ENCODE measurements around the gene MSL1.

Gene MSL1

GRCh38 chr17:40108970-40109824 lies 12.6 kb upstream of the MSL1 start:
- TF ChIP-seq, protein P1, sequence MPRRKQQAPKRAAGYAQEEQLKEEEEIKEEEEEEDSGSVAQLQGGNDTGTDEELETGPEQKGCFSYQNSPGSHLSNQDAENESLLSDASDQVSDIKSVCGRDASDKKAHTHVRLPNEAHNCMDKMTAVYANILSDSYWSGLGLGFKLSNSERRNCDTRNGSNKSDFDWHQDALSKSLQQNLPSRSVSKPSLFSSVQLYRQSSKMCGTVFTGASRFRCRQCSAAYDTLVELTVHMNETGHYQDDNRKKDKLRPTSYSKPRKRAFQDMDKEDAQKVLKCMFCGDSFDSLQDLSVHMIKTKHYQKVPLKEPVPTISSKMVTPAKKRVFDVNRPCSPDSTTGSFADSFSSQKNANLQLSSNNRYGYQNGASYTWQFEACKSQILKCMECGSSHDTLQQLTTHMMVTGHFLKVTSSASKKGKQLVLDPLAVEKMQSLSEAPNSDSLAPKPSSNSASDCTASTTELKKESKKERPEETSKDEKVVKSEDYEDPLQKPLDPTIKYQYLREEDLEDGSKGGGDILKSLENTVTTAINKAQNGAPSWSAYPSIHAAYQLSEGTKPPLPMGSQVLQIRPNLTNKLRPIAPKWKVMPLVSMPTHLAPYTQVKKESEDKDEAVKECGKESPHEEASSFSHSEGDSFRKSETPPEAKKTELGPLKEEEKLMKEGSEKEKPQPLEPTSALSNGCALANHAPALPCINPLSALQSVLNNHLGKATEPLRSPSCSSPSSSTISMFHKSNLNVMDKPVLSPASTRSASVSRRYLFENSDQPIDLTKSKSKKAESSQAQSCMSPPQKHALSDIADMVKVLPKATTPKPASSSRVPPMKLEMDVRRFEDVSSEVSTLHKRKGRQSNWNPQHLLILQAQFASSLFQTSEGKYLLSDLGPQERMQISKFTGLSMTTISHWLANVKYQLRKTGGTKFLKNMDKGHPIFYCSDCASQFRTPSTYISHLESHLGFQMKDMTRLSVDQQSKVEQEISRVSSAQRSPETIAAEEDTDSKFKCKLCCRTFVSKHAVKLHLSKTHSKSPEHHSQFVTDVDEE (CRISPR knock-in tag; IDR thresholded peaks at IDR 0.05) = no peak
- no peak for TF ChIP-seq OSR1 (CRISPR knock-in tag; IDR thresholded peaks at IDR 0.05)
- TF ChIP-seq ZNF70 (CRISPR knock-in tag; IDR thresholded peaks at IDR 0.05) = no peak
- TF ChIP-seq CSDC2 (CRISPR knock-in tag; IDR thresholded peaks at IDR 0.05) = no peak
- no peak for TF ChIP-seq GLIS3 (CRISPR knock-in tag; IDR thresholded peaks at IDR 0.05)
- TF ChIP-seq ZFP3 (CRISPR knock-in tag; IDR thresholded peaks at IDR 0.05) = no peak
- TF ChIP-seq ZNF8 (CRISPR knock-in tag; IDR thresholded peaks at IDR 0.05) = no peak
- no peak for TF ChIP-seq ESRRG (CRISPR knock-in tag; IDR thresholded peaks at IDR 0.05)
- no peak for TF ChIP-seq RARB (CRISPR knock-in tag; IDR thresholded peaks at IDR 0.05)
- TF ChIP-seq TCF4 (CRISPR knock-in tag; IDR thresholded peaks at IDR 0.05; ENCODE audit: borderline replicate concordance) = no peak
- no peak for TF ChIP-seq ZC3H10 (CRISPR knock-in tag; IDR thresholded peaks at IDR 0.05)
- TF ChIP-seq PPARA (CRISPR knock-in tag; IDR thresholded peaks at IDR 0.05; ENCODE audit: borderline replicate concordance) = no peak
- TF ChIP-seq, protein P2, sequence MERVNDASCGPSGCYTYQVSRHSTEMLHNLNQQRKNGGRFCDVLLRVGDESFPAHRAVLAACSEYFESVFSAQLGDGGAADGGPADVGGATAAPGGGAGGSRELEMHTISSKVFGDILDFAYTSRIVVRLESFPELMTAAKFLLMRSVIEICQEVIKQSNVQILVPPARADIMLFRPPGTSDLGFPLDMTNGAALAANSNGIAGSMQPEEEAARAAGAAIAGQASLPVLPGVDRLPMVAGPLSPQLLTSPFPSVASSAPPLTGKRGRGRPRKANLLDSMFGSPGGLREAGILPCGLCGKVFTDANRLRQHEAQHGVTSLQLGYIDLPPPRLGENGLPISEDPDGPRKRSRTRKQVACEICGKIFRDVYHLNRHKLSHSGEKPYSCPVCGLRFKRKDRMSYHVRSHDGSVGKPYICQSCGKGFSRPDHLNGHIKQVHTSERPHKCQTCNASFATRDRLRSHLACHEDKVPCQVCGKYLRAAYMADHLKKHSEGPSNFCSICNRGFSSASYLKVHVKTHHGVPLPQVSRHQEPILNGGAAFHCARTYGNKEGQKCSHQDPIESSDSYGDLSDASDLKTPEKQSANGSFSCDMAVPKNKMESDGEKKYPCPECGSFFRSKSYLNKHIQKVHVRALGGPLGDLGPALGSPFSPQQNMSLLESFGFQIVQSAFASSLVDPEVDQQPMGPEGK (CRISPR knock-in tag; IDR thresholded peaks at IDR 0.05; ENCODE audit: borderline replicate concordance) = no peak

DNA sequence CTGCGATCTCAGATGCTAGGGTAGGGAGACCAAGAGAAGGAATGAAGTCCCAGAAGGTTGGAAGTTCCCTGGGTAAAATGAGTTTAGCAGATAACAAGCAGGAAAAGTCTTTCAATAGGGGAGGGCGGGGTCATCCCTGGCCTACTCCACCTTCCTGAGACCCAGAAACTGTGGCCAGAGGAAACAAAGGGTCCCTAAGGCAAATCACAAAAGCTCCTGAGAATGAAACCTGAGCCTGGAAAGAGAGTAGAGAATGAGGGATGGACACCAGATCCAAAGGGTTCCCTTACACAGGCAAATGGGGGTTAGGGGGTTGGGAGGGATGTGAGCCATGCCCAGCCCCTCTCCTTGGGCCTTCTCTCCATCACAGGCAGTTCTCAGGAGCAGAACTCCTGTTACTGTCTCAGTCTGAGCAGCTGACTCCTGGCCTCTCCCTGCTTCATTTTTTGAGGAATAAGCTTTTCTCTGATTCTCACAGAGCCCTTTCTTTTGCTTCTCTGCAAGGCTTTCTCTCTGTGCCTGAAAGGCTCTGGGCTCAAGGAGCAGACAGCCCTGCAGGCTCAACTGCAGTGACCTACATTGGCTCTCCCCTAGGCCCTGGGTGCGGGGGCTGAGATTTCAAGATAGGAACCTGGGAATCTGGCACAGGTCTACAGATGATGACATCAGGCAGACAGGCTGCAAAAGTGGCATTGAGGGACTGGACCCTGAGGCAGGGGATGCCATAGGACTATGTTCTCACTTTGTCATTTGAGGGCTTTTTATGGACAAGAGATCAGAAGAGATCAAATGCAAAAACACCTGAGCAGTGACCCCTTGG lies 11.5 kb upstream of the MSL1 start:
- TF ChIP-seq ARNTL (CRISPR knock-in tag; IDR thresholded peaks at IDR 0.05; ENCODE audit: borderline replicate concordance, low read depth) (no peak), TCF4 (CRISPR knock-in tag; IDR thresholded peaks at IDR 0.05; ENCODE audit: borderline replicate concordance) (no peak)
- no peak for ATAC-seq

More at GRCh38 chr17:40108970-40109824, 12.6 kb upstream of the MSL1 start:
- ATAC-seq = no peak

DNA sequence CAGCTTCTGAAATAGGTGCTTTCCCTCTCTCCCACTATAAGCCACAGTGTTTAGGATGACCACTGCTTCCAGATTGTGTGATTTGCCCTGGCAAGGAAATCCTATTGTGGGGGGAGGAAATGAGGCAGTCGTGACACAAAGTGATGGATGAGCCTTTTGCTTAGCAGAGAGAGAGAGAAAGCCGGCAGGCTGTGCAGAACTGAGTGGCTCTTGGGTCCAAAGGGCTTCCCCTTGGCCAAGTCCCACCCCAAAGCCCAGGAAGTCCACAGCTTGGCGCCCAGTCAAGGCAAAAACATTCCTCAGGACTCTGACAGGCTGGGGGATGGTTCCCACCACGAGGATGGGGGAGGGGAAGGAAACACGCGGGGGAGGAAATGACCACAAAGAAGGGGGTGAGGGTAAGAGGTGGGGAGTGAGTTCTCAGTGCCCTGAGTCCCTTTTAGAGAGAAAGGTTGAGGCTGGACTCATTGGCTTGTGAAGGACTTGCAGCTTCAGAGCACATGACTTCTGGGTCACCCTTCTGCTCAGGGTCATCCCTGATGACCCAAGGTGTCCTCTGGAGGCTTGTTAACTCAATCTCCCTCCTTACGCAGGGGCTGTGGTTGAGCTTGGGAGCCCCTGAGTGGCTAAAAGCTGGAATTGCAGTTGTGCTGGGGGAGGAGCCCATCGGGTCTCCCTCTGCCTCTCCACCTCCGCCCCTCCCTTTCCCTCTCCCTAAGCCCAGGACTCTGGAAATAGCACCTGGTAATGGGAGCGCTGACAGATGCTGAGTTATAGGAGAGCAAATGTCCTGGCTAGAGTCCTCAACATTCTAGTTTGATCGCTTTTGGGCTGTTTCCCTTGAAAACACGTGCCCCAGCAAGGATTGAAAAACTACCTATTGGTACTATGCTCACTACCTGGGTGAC lies 10.3 kb upstream of the MSL1 start:
- no peak for TF ChIP-seq TOX (CRISPR knock-in tag; IDR thresholded peaks at IDR 0.05; ENCODE audit: borderline replicate concordance)
- no peak; the same call in 1 of the 2 replicates for TF ChIP-seq ISL1 (CRISPR knock-in tag; IDR thresholded peaks at IDR 0.05)
- TF ChIP-seq, protein P1 (CRISPR knock-in tag; IDR thresholded peaks at IDR 0.05) = no peak
- peak; percentile 80 for ATAC-seq

DNA sequence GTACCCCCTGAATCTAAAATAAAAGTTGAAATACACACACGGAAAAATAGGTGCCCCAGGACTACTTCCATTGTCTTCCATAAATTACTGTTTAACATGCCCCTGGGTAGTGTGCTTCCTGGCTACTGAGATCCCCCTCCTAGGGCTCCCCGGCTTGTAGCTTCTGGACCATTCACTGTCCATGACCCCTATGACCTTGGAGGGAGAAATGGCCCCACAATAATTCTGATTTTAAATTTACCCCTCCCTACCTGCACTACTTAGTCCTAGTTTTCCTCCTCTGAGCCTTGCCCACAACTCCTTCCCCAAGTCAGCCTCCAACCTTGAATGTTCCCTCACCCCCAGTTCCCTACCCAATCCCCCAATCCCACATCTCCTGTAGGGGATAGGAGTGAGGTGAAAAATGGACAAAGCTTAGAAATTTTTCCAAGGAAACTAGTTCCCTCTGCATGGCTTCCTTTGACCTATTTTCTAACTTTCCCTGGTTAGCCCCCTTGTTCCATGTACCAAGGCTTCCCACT lies 9.5 kb upstream of the MSL1 start:
- ATAC-seq = no peak
- TF ChIP-seq ESRRG (CRISPR knock-in tag; IDR thresholded peaks at IDR 0.05) = no peak
- no peak for TF ChIP-seq TOX (CRISPR knock-in tag; IDR thresholded peaks at IDR 0.05; ENCODE audit: borderline replicate concordance)
- TF ChIP-seq ZNF70 (CRISPR knock-in tag; IDR thresholded peaks at IDR 0.05) = no peak
- no peak for TF ChIP-seq CSDC2 (CRISPR knock-in tag; IDR thresholded peaks at IDR 0.05)
- TF ChIP-seq ZNF565 (CRISPR knock-in tag; conservative IDR thresholded peaks at IDR 0.05; ENCODE audit: low read depth) = no peak
- TF ChIP-seq, protein P2 (CRISPR knock-in tag; IDR thresholded peaks at IDR 0.05; ENCODE audit: borderline replicate concordance) = no peak
- no peak for TF ChIP-seq RARB (CRISPR knock-in tag; IDR thresholded peaks at IDR 0.05)
- TF ChIP-seq ZFP3 (CRISPR knock-in tag; IDR thresholded peaks at IDR 0.05) = no peak
- no peak for TF ChIP-seq GLIS3 (CRISPR knock-in tag; IDR thresholded peaks at IDR 0.05)
